ENCODE measurements around the gene NHEJ1.

Gene NHEJ1

GRCh38 chr2:219037783-219038499 is 122.7 kb downstream of the NHEJ1 start:
- peaks cover 38% of the 10 kb centered on the region for H3K27me3 ChIP-seq (ENCODE audit: insufficient read depth, insufficient read length)
- H3K9ac ChIP-seq (ENCODE audit: insufficient read length, low read depth), result no peak overlapping the region
- TF ChIP-seq ZNF274 (IDR thresholded peaks at IDR 0.05; ENCODE audit: low read depth, low read length) (no peak), SUZ12 (IDR thresholded peaks at IDR 0.05; ENCODE audit: extremely low read depth, insufficient read depth, insufficient read length) (no peak), YY1 (IDR thresholded peaks at IDR 0.05; ENCODE audit: insufficient read depth, insufficient read length) (no peak)
- H3K4me1 ChIP-seq (ENCODE audit: insufficient read depth, insufficient read length), result no peaks in the 10 kb centered on the region
- H3K4me3 ChIP-seq (ENCODE audit: insufficient read length, low read depth), result no peak overlapping the region
- DNase-seq (ENCODE audit: low read depth, low spot score), result no peak
- no peaks in the 10 kb centered on the region for H3K36me3 ChIP-seq (ENCODE audit: insufficient read depth, insufficient read length, low read length)
- no peaks in the 10 kb centered on the region for H3K9me3 ChIP-seq (ENCODE audit: insufficient read depth, low read length)

- DNase-seq (ENCODE audit: low read depth, low spot score), result no peak
- no peak for TF ChIP-seq SUZ12 (IDR thresholded peaks at IDR 0.05; ENCODE audit: extremely low read depth, insufficient read depth, insufficient read length)
- no peak for TF ChIP-seq YY1 (IDR thresholded peaks at IDR 0.05; ENCODE audit: insufficient read depth, insufficient read length)
- TF ChIP-seq ZNF274 (IDR thresholded peaks at IDR 0.05; ENCODE audit: low read depth, low read length), result no peak
- Histone ChIP-seq H3K36me3 (ENCODE audit: insufficient read depth, insufficient read length, low read length) (no peaks in the 10 kb centered on the region), H3K9me3 (ENCODE audit: insufficient read depth, low read length) (no peaks in the 10 kb centered on the region), H3K27me3 (ENCODE audit: insufficient read depth, insufficient read length) (peaks cover 24% of the 10 kb centered on the region), H3K4me1 (ENCODE audit: insufficient read depth, insufficient read length) (peaks cover under 1% of the 10 kb centered on the region), H3K4me3 (ENCODE audit: insufficient read length, low read depth) (no peak overlapping the region), H3K9ac (ENCODE audit: insufficient read length, low read depth) (no peak overlapping the region)
Measured at GRCh38 chr2:219035942-219036341, 124.7 kb downstream of the NHEJ1 start.

- Histone ChIP-seq H3K4me3 (ENCODE audit: insufficient read length, low read depth) (no peak overlapping the region), H3K27me3 (ENCODE audit: insufficient read depth, insufficient read length) (peaks cover 19% of the 10 kb centered on the region), H3K4me1 (ENCODE audit: insufficient read depth, insufficient read length) (peaks cover 2% of the 10 kb centered on the region), H3K36me3 (ENCODE audit: insufficient read depth, insufficient read length, low read length) (no peaks in the 10 kb centered on the region), H3K9me3 (ENCODE audit: insufficient read depth, low read length) (no peaks in the 10 kb centered on the region), H3K9ac (ENCODE audit: insufficient read length, low read depth) (no peak overlapping the region)
- TF ChIP-seq ZNF274 (IDR thresholded peaks at IDR 0.05; ENCODE audit: low read depth, low read length), result no peak
- TF ChIP-seq YY1 (IDR thresholded peaks at IDR 0.05; ENCODE audit: insufficient read depth, insufficient read length), result no peak
- TF ChIP-seq SUZ12 (IDR thresholded peaks at IDR 0.05; ENCODE audit: extremely low read depth, insufficient read depth, insufficient read length), result no peak
- DNase-seq (ENCODE audit: low read depth, low spot score), result no peak
Measured at GRCh38 chr2:219034823-219035222, 125.8 kb downstream of the NHEJ1 start.

DNA sequence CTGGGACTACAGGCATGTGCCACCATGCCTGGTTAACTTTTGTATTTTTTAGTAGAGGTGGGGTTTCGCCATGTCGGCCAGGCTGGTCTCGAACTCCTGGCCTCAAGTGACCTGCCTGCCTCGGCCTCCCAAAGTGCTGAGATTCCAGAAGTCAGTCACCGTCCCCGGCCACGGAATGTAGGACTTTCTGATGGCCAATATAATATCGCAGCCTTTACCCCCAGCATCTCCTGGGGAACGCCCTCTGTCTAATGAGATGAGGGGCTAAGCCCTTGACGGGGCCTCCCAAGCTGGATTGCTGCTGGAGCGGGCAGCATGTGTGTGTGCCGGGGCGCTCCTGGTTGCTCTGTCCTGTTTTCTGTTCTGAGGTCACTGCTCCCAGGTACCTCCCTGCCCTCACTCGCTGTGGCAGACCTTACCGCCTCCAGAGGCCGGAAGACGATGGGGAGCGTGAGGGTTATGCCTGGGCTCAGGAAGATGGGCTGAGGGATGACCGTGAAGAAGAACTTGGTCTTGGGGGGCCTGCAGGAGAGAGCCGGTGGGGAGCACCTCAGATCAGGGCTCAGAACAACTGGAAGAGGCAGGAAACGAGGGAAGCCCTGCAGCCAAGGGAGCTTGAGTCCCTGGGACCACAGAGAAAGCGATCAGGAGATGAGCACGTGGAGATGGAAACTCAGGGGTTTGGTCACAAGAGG is 128.4 kb downstream of the NHEJ1 start:
- Histone ChIP-seq H3K9ac (ENCODE audit: insufficient read length, low read depth) (no peak overlapping the region), H3K36me3 (ENCODE audit: insufficient read depth, insufficient read length, low read length) (no peaks in the 10 kb centered on the region), H3K4me1 (ENCODE audit: insufficient read depth, insufficient read length) (peaks cover 2% of the 10 kb centered on the region), H3K27me3 (ENCODE audit: insufficient read depth, insufficient read length) (peaks cover 18% of the 10 kb centered on the region), H3K4me3 (ENCODE audit: insufficient read length, low read depth) (no peak overlapping the region), H3K9me3 (ENCODE audit: insufficient read depth, low read length) (no peaks in the 10 kb centered on the region)
- TF ChIP-seq YY1 (IDR thresholded peaks at IDR 0.05; ENCODE audit: insufficient read depth, insufficient read length) (no peak), SUZ12 (IDR thresholded peaks at IDR 0.05; ENCODE audit: extremely low read depth, insufficient read depth, insufficient read length) (no peak), ZNF274 (IDR thresholded peaks at IDR 0.05; ENCODE audit: low read depth, low read length) (no peak)
- DNase-seq (ENCODE audit: low read depth, low spot score), result no peak

GRCh38 chr2:219031005-219031738 is 129.4 kb downstream of the NHEJ1 start:
- H3K4me1 ChIP-seq (ENCODE audit: insufficient read depth, insufficient read length), result peaks cover 2% of the 10 kb centered on the region
- peaks cover 18% of the 10 kb centered on the region for H3K27me3 ChIP-seq (ENCODE audit: insufficient read depth, insufficient read length)
- H3K9me3 ChIP-seq (ENCODE audit: insufficient read depth, low read length), result no peaks in the 10 kb centered on the region
- TF ChIP-seq ZNF274 (IDR thresholded peaks at IDR 0.05; ENCODE audit: low read depth, low read length), result no peak
- TF ChIP-seq SUZ12 (IDR thresholded peaks at IDR 0.05; ENCODE audit: extremely low read depth, insufficient read depth, insufficient read length), result no peak
- TF ChIP-seq YY1 (IDR thresholded peaks at IDR 0.05; ENCODE audit: insufficient read depth, insufficient read length), result no peak
- no peak overlapping the region for H3K9ac ChIP-seq (ENCODE audit: insufficient read length, low read depth)
- no peak overlapping the region for H3K4me3 ChIP-seq (ENCODE audit: insufficient read length, low read depth)
- DNase-seq (ENCODE audit: low read depth, low spot score), result no peak
- H3K36me3 ChIP-seq (ENCODE audit: insufficient read depth, insufficient read length, low read length), result no peaks in the 10 kb centered on the region

DNA sequence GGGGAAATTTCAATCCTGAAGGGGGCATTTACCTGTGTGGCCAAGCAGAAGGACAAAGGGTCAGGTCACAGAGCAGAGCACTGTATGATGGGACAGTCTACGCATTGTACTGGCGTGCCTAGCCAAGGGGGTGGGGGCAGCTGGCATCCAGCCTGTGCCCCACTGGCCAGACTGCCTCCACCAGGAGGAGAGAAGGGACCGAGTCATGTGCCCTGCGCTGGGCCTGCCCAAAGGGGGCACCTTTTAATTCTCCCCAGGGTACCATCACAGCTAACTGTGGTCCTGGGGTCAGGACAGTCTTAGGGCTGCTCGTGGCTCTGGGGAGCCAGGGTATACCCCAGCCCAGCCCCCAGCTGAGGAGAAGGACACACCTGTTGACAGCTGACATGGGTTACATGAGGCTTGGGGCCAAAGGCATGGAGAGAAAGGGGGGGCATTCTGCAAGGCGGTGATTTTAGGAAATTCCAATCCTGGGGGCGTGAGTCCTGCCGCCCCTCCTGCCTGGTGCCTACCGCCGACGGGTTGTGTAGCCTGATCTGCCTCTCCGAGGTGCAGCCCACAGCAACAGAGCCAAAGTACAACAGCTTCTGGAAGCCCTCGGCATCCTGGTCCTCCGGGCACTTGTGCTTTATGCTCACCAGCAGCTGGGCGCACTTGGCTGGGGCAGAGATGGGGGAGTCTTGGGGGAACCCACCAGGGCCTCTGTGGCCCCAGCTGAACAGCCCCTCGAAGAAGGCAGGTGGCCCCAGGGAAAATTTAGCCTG is 130.3 kb downstream of the NHEJ1 start:
- H3K9ac ChIP-seq (ENCODE audit: insufficient read length, low read depth), result no peak overlapping the region
- peaks cover 16% of the 10 kb centered on the region for H3K27me3 ChIP-seq (ENCODE audit: insufficient read depth, insufficient read length)
- H3K9me3 ChIP-seq (ENCODE audit: insufficient read depth, low read length), result no peaks in the 10 kb centered on the region
- no peaks in the 10 kb centered on the region for H3K36me3 ChIP-seq (ENCODE audit: insufficient read depth, insufficient read length, low read length)
- DNase-seq (ENCODE audit: low read depth, low spot score), result no peak
- TF ChIP-seq YY1 (IDR thresholded peaks at IDR 0.05; ENCODE audit: insufficient read depth, insufficient read length), result no peak
- no peak for TF ChIP-seq ZNF274 (IDR thresholded peaks at IDR 0.05; ENCODE audit: low read depth, low read length)
- TF ChIP-seq SUZ12 (IDR thresholded peaks at IDR 0.05; ENCODE audit: extremely low read depth, insufficient read depth, insufficient read length), result no peak
- no peak overlapping the region for H3K4me3 ChIP-seq (ENCODE audit: insufficient read length, low read depth)
- peaks cover 2% of the 10 kb centered on the region for H3K4me1 ChIP-seq (ENCODE audit: insufficient read depth, insufficient read length)
